Measurements from ENCODE around the gene MACROD2.

DNA sequence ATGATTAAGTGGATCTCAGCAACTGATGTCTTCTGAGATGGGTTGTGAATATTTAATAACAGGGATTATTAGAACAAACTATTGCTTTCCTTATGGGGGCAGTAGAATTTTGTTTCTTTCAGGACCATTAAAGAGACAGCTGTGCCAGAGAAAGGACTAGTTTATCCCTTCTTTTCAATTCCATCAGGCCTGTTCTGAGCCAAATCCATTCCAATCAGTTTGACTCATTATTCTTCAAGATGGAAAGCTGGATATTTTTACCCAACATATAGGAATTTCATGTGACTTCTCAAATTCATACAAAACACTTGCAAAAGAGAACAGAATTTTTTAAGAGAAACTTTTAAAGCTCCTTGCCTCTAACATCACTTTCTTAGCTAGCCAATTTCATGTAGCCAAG is 1064.1 kb downstream of the MACROD2 start:
- no peak for TF ChIP-seq CTCF (IDR thresholded peaks at IDR 0.05)
- no peak for TF ChIP-seq POLR2A (IDR thresholded peaks at IDR 0.05)
